HL-60 (cell line): Measurements from ENCODE around the gene P2RX3.

Experiments used
- DNase-seq, 2 experiments: peaks; one replicate each; pipeline ENCODE4 v3.0.0-alpha.2; 2010 to 2020; ENCODE audit warnings: low read depth in 1 of 2, low spot score in 1 of 2
- H3K27ac ChIP-seq: fragments of 250-450 bp; sonication (Bioruptor Pico); replicated peaks from 2 replicates; pipeline ENCODE4 v1.5.1; 2020; ENCODE audit warnings: mild to moderate bottlenecking, moderate library complexity
- H3K27me3 ChIP-seq: fragments of 250-450 bp; sonication (Bioruptor Pico); 2 replicates; pipeline ENCODE4 v1.5.1; 2021; ENCODE audit warnings: mild to moderate bottlenecking, moderate library complexity; ENCODE audit not compliant: insufficient read depth, poor library complexity, severe bottlenecking
- H3K4me3 ChIP-seq: replicated peaks from 2 replicates; pipeline ENCODE4 v1.5.1; 2011; ENCODE audit warnings: mild to moderate bottlenecking, control low read depth, low read length; ENCODE audit not compliant: insufficient read depth
- GABPA ChIP-seq: IDR thresholded peaks from 2 replicates; pipeline ENCODE4 v1.6.1; 2012; ENCODE audit warnings: low read depth
- POLR2AphosphoS5 ChIP-seq: IDR thresholded peaks from 2 replicates; pipeline ENCODE4 v1.6.1; 2012; ENCODE audit warnings: low read depth
- SPI1 ChIP-seq: IDR thresholded peaks from 2 replicates; pipeline ENCODE4 v1.6.1; 2012; ENCODE audit warnings: low read depth, mild to moderate bottlenecking, borderline replicate concordance
- TF ChIP-seq, protein P1 (sequence below): IDR thresholded peaks from one replicate; pipeline ENCODE4 v1.5.1; 2011; ENCODE audit warnings: low read length, control low read depth, inconsistent platforms; ENCODE audit not compliant: insufficient read depth
- TF ChIP-seq, protein P2 (sequence below): IDR thresholded peaks from 2 replicates; pipeline ENCODE4 v1.6.1; 2012; ENCODE audit warnings: low read depth; ENCODE audit not compliant: insufficient replicate concordance

The P2RX3 gene

DNA sequence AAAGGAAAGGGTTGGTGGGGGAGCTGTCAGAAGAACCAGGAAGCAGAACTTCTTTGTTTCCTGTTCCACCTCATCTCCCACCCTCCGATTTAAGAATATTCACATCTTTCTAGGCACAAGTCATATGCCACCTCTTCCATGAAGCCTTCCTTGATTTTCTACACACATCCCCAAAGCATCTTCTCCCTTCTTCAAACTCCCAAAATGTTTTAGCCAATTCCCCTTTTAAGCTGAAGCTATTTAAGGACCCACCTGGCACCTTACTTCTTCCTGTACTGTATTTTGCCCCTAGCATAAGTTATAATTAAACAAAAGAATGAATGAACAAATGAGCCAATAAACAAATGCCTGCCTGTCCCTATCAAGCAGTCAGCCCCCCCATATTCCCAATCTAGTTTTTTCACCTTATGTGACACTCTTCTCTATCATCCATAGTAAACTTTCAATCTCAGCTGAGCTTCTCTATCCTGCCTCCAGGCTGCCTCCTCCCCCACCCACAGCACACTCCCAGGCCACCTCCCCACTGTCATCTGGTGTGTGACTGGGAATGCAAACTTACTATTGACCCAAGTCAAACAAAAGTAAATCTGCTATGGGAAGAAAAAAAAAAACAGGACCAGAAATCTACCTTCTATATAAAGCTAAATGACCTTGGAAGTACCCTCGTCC is 17.3 kb upstream of the P2RX3 start:
- TF ChIP-seq GABPA (no peak), POLR2AphosphoS5 (no peak), SPI1 (no peak)
- TF ChIP-seq, protein P1, sequence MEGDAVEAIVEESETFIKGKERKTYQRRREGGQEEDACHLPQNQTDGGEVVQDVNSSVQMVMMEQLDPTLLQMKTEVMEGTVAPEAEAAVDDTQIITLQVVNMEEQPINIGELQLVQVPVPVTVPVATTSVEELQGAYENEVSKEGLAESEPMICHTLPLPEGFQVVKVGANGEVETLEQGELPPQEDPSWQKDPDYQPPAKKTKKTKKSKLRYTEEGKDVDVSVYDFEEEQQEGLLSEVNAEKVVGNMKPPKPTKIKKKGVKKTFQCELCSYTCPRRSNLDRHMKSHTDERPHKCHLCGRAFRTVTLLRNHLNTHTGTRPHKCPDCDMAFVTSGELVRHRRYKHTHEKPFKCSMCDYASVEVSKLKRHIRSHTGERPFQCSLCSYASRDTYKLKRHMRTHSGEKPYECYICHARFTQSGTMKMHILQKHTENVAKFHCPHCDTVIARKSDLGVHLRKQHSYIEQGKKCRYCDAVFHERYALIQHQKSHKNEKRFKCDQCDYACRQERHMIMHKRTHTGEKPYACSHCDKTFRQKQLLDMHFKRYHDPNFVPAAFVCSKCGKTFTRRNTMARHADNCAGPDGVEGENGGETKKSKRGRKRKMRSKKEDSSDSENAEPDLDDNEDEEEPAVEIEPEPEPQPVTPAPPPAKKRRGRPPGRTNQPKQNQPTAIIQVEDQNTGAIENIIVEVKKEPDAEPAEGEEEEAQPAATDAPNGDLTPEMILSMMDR = no peak
- TF ChIP-seq, protein P2, sequence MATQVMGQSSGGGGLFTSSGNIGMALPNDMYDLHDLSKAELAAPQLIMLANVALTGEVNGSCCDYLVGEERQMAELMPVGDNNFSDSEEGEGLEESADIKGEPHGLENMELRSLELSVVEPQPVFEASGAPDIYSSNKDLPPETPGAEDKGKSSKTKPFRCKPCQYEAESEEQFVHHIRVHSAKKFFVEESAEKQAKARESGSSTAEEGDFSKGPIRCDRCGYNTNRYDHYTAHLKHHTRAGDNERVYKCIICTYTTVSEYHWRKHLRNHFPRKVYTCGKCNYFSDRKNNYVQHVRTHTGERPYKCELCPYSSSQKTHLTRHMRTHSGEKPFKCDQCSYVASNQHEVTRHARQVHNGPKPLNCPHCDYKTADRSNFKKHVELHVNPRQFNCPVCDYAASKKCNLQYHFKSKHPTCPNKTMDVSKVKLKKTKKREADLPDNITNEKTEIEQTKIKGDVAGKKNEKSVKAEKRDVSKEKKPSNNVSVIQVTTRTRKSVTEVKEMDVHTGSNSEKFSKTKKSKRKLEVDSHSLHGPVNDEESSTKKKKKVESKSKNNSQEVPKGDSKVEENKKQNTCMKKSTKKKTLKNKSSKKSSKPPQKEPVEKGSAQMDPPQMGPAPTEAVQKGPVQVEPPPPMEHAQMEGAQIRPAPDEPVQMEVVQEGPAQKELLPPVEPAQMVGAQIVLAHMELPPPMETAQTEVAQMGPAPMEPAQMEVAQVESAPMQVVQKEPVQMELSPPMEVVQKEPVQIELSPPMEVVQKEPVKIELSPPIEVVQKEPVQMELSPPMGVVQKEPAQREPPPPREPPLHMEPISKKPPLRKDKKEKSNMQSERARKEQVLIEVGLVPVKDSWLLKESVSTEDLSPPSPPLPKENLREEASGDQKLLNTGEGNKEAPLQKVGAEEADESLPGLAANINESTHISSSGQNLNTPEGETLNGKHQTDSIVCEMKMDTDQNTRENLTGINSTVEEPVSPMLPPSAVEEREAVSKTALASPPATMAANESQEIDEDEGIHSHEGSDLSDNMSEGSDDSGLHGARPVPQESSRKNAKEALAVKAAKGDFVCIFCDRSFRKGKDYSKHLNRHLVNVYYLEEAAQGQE = no peak
- Histone ChIP-seq H3K27me3 (no peaks in the 10 kb centered on the region), H3K4me3 (no peak overlapping the region), H3K27ac (no peak overlapping the region)
- DNase-seq = no peak

DNA sequence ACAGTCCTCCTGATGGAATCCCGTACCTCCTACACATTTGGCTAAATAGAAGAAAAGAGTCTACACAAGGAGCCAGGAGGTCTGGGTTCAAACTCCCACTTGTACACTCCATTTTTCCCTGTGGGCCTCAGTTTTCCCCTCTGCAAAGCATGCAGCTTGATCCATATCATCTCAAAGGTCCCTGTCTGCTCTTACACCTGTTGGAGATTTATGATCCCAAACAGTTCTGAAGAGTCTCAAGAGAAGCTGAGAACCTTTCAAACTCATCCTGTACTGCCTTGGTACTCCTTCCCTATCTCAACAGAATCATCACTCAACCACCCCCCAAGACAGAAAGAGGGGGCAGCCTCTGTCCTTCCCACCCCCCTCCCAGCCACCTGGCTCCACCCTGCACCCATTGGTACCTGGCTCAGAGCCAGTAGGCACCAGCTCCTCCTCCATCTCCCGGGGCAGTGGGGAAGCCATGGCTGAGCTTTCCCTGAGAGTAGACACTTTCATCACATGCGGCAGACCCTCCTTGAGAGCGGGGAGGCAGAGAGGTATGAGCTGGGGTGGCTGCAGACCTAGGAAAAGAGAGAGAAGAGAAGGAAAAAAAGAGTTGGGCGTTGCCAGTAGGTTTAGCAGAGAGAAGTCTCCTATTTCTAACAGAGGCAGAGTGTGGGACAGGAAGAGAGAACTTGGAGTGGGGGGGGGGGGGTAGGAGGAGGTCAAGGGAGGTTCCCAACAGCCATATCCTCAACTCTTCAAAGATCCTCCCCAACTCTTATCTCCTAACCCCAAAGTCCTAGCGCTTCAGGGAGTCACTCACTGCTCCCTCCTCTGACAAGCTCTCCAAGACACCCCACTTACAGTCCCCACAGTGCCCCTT is 16.5 kb upstream of the P2RX3 start:
- Histone ChIP-seq H3K4me3 (no peak overlapping the region), H3K27me3 (no peaks in the 10 kb centered on the region), H3K27ac (no peak overlapping the region)
- no peak for DNase-seq
- TF ChIP-seq SPI1 (no peak), GABPA (no peak), POLR2AphosphoS5 (no peak)
- TF ChIP-seq, protein P1 = no peak
- TF ChIP-seq, protein P2 = no peak

DNA sequence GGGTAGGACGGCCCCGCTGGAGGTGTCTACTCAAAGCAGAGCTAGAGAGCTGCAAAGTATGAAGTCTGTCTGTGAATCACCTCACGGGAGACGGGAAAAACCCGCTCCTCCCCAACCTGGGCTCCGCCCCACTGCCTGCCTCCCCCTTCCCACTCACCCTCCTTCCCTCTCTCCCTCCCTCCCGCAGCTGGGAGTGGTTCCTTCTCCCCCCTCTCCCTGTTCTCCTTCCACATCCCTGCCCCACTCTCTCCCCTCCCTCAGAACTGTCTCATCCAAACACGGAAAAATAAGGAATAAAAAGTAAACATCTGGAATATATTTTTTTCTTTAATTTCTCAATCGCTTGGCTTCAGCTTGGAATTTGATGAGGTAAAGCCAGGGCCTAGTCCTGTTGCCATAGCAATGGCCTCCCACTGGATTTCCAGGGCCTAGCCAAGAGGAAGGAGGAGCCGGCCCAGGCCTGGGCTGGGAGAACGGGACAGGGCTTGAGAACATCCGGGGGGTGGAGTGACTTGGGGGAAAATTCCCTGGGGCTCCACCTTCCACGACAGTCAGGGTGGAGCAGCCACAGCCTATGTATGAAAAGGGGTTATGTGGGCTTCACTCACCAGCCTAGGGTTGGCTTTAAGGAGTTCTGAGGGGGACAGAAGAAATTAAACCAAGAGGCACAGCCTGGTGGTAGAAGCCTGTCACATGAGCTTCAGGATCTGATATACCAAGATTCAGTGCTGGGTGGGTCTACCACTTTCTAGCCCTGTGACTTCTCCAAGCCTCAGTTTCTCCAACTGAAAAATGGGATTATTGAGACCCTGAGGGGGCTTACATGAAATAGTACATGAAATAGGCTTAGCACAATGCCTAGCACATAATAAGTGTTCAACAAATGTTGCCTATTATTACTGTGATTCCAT is 15.6 kb upstream of the P2RX3 start:
- no peak overlapping the region for H3K4me3 ChIP-seq
- no peaks in the 10 kb centered on the region for H3K27me3 ChIP-seq
- TF ChIP-seq POLR2AphosphoS5 = no peak
- TF ChIP-seq, protein P1 = no peak
- TF ChIP-seq GABPA = no peak
- no peak overlapping the region for H3K27ac ChIP-seq
- no peak for DNase-seq
